D341Med (cell line): ENCODE measurements around the gene EIF6.

ENCODE experiments used
- DNase-seq: peaks from one replicate; pipeline ENCODE4 v3.0.0; 2012; ENCODE audit warnings: low spot score

Gene EIF6

GRCh38 chr20:35312318-35312717 is 27.7 kb upstream of the EIF6 start:
- no peak for DNase-seq

GRCh38 chr20:35311822-35312221 is 27.2 kb upstream of the EIF6 start:
- no peak for DNase-seq

- DNase-seq: no peak
These were observed 26.8 kb upstream of the EIF6 start for GRCh38 chr20:35311409-35311808.

GRCh38 chr20:35307666-35308653 is 23.4 kb upstream of the EIF6 start:
- DNase-seq: no peak

- peak; percentile 83 for DNase-seq
These were observed 22.5 kb upstream of the EIF6 start for GRCh38 chr20:35306931-35307517.

- no peak for DNase-seq
These were observed 21.3 kb upstream of the EIF6 start for GRCh38 chr20:35305682-35306556.

GRCh38 chr20:35304956-35305355 is 20.4 kb upstream of the EIF6 start:
- no peak for DNase-seq

- peak; percentile 88 for DNase-seq
These were observed 19.3 kb upstream of the EIF6 start for GRCh38 chr20:35303735-35304491.

- no peak for DNase-seq
These were observed 18.8 kb upstream of the EIF6 start for GRCh38 chr20:35303382-35303734.

- no peak for DNase-seq
These were observed 18.1 kb upstream of the EIF6 start for GRCh38 chr20:35302421-35303335.

- no peak for DNase-seq
These were observed 16.9 kb upstream of the EIF6 start for GRCh38 chr20:35301426-35301825.

GRCh38 chr20:35300469-35301262 is 16.1 kb upstream of the EIF6 start:
- DNase-seq: no peak

GRCh38 chr20:35299780-35300179 is 15.2 kb upstream of the EIF6 start:
- no peak for DNase-seq

- no peak for DNase-seq
These were observed 13.7 kb upstream of the EIF6 start for GRCh38 chr20:35298264-35298663.

GRCh38 chr20:35297740-35298139 is 13.2 kb upstream of the EIF6 start:
- no peak for DNase-seq

GRCh38 chr20:35297155-35297554 is 12.6 kb upstream of the EIF6 start:
- no peak for DNase-seq

GRCh38 chr20:35296101-35296554 is 11.6 kb upstream of the EIF6 start:
- DNase-seq: no peak

- DNase-seq: no peak
These were observed 11.1 kb upstream of the EIF6 start for GRCh38 chr20:35295674-35296073.

- no peak for DNase-seq
These were observed 10.5 kb upstream of the EIF6 start for GRCh38 chr20:35295058-35295457.

- no peak for DNase-seq
These were observed 9.7 kb upstream of the EIF6 start for GRCh38 chr20:35294293-35294685.
